SK-N-SH treated with all-trans-retinoic acid at 6 μM for 48 hours (cell line): ENCODE data around the gene NKD2.

Source experiments
- ATAC-seq: fragments of 200-7000 bp; cut with Tn5 transposase; 3 replicates; pipeline ENCODE4 v1.9.1; 2020; ENCODE audit warnings: mild to moderate bottlenecking, moderate library complexity
- ARNTL ChIP-seq: fragments of 450-650 bp; formaldehyde crosslinking; IDR thresholded peaks from 2 replicates; pipeline ENCODE4 v1.5.0; 2020; ENCODE audit warnings: low read depth, mild to moderate bottlenecking, moderate library complexity, borderline replicate concordance
- BACH2 ChIP-seq: fragments of 250-450 bp; sonication (Bioruptor Pico); IDR thresholded peaks from 2 replicates; pipeline ENCODE4 v1.9.0; 2021; ENCODE audit warnings: mild to moderate bottlenecking, borderline replicate concordance
- CREB5 ChIP-seq: fragments of 250-450 bp; sonication (Bioruptor Pico); IDR thresholded peaks from 2 replicates; pipeline ENCODE4 v1.5.1; 2020; ENCODE audit warnings: low read depth, mild to moderate bottlenecking, moderate library complexity
- CSDC2 ChIP-seq: fragments of 250-450 bp; sonication (Bioruptor Pico); IDR thresholded peaks from 2 replicates; pipeline ENCODE4 v1.5.0; 2020; ENCODE audit warnings: mild to moderate bottlenecking, moderate library complexity
- CSRNP3 ChIP-seq: fragments of 250-450 bp; sonication (Bioruptor Pico); IDR thresholded peaks from 2 replicates; pipeline ENCODE4 v1.5.1; 2021; ENCODE audit warnings: mild to moderate bottlenecking, moderate library complexity
- ESRRG ChIP-seq: fragments of 250-450 bp; sonication (Bioruptor Pico); IDR thresholded peaks from 2 replicates; pipeline ENCODE4 v1.6.1; 2021; ENCODE audit warnings: mild to moderate bottlenecking
- ISL1 ChIP-seq: fragments of 250-450 bp; sonication (Bioruptor Pico); IDR thresholded peaks from 2 replicates; pipeline ENCODE4 v2.1.2; 2022; ENCODE audit warnings: mild to moderate bottlenecking, moderate library complexity
- OSR1 ChIP-seq: fragments of 250-450 bp; sonication (Bioruptor Pico); IDR thresholded peaks from 2 replicates; pipeline ENCODE4 v1.8.0; 2022; ENCODE audit warnings: moderate library complexity, mild to moderate bottlenecking, inconsistent platforms
- POU6F1 ChIP-seq: fragments of 250-450 bp; sonication (Bioruptor Pico); IDR thresholded peaks from 2 replicates; pipeline ENCODE4 v1.8.0; 2021; ENCODE audit warnings: low read depth, mild to moderate bottlenecking, moderate library complexity, borderline replicate concordance
- RARB ChIP-seq: fragments of 250-450 bp; sonication (Bioruptor Pico); IDR thresholded peaks from 2 replicates; pipeline ENCODE4 v1.8.0; 2021; ENCODE audit warnings: mild to moderate bottlenecking, moderate library complexity
- SNAI2 ChIP-seq: fragments of 250-450 bp; sonication (Bioruptor Pico); IDR thresholded peaks from 2 replicates; pipeline ENCODE4 v1.5.0; 2020; ENCODE audit warnings: mild to moderate bottlenecking, moderate library complexity
- TCF4 ChIP-seq: fragments of 250-450 bp; sonication (Bioruptor Pico); IDR thresholded peaks from 2 replicates; pipeline ENCODE4 v1.8.0; 2021; ENCODE audit warnings: mild to moderate bottlenecking, moderate library complexity, borderline replicate concordance
- TOX ChIP-seq: fragments of 250-450 bp; sonication (Bioruptor Pico); IDR thresholded peaks from 2 replicates; pipeline ENCODE4 v1.8.0; 2021; ENCODE audit warnings: mild to moderate bottlenecking, moderate library complexity, borderline replicate concordance
- TSHZ2 ChIP-seq: fragments of 250-450 bp; sonication (Bioruptor Pico); IDR thresholded peaks from 2 replicates; pipeline ENCODE4 v1.5.0; 2020; ENCODE audit warnings: mild to moderate bottlenecking, moderate library complexity
- ZC3H10 ChIP-seq: fragments of 250-450 bp; sonication (Bioruptor Pico); IDR thresholded peaks from 2 replicates; pipeline ENCODE4 v1.5.1; 2021; ENCODE audit warnings: mild to moderate bottlenecking, moderate library complexity
- ZFP3 ChIP-seq: fragments of 250-450 bp; sonication (Bioruptor Pico); IDR thresholded peaks from 2 replicates; pipeline ENCODE4 v1.5.0; 2020; ENCODE audit warnings: mild to moderate bottlenecking, moderate library complexity
- ZFP30 ChIP-seq: fragments of 450-650 bp; formaldehyde crosslinking; IDR thresholded peaks from 2 replicates; pipeline ENCODE4 v1.5.0; 2022; ENCODE audit warnings: mild to moderate bottlenecking, moderate library complexity
- ZNF565 ChIP-seq: fragments of 450-650 bp; formaldehyde crosslinking; conservative IDR thresholded peaks from 2 replicates; pipeline ENCODE4 v1.5.0; 2020; ENCODE audit warnings: low read depth, mild to moderate bottlenecking, moderate library complexity
- ZNF70 ChIP-seq: fragments of 450-650 bp; formaldehyde crosslinking; IDR thresholded peaks from 2 replicates; pipeline ENCODE4 v1.5.0; 2020; ENCODE audit warnings: mild to moderate bottlenecking, moderate library complexity
- ZNF8 ChIP-seq: fragments of 450-650 bp; formaldehyde crosslinking; IDR thresholded peaks from 2 replicates; pipeline ENCODE4 v1.5.0; 2020; ENCODE audit warnings: mild to moderate bottlenecking, moderate library complexity

NKD2 gene

GRCh38 chr5:963310-963672, 45.3 kb upstream of the NKD2 start:
- ATAC-seq = no peak
- TF ChIP-seq ZNF70 (CRISPR knock-in tag) (no peak), TOX (CRISPR knock-in tag) (no peak), ZFP30 (no peak), ESRRG (CRISPR knock-in tag) (no peak), SNAI2 (CRISPR knock-in tag) (no peak), ZNF8 (CRISPR knock-in tag) (no peak), POU6F1 (CRISPR knock-in tag) (no peak), CSRNP3 (CRISPR knock-in tag) (no peak)

- ATAC-seq = no peak; the same call in 1 of the 3 replicates
- TF ChIP-seq ARNTL = no peak
- no peak for TF ChIP-seq CSRNP3 (CRISPR knock-in tag)
- no peak for TF ChIP-seq CREB5 (CRISPR knock-in tag)
- TF ChIP-seq ZNF8 (CRISPR knock-in tag) = no peak
- no peak for TF ChIP-seq ZC3H10 (CRISPR knock-in tag)
- no peak for TF ChIP-seq POU6F1 (CRISPR knock-in tag)
- TF ChIP-seq ZFP30 = no peak
- no peak for TF ChIP-seq TCF4 (CRISPR knock-in tag)
- no peak for TF ChIP-seq ZNF565 (CRISPR knock-in tag)
- TF ChIP-seq RARB (CRISPR knock-in tag) = no peak
- no peak for TF ChIP-seq OSR1 (CRISPR knock-in tag)
- no peak for TF ChIP-seq TOX (CRISPR knock-in tag)
- TF ChIP-seq SNAI2 (CRISPR knock-in tag) = no peak
Measured at GRCh38 chr5:963673-964531, 44.7 kb upstream of the NKD2 start.

- ATAC-seq = no peak
- TF ChIP-seq TCF4 (CRISPR knock-in tag) (no peak), ISL1 (no peak), CSDC2 (CRISPR knock-in tag) (no peak), CSRNP3 (CRISPR knock-in tag) (no peak), TSHZ2 (CRISPR knock-in tag) (no peak), ZFP3 (CRISPR knock-in tag) (no peak), BACH2 (no peak), ZNF70 (CRISPR knock-in tag) (no peak)
Measured at GRCh38 chr5:964821-965220, 43.8 kb upstream of the NKD2 start.
